ENCODE measurements around the gene TAF5.
"Not testable (repeated sequence)": the region's sequence is repeated elsewhere in the genome, so short reads cannot be mapped to it uniquely, and the experiment has no call there.

Gene TAF5

GRCh38 chr10:103417148-103417469 lies 49.3 kb downstream of the TAF5 start:
- peaks cover 39% of the 10 kb centered on the region for H3K36me3 ChIP-seq (ENCODE audit: control insufficient read depth, insufficient read depth, low read length)

GRCh38 chr10:103417601-103418000 lies 49.8 kb downstream of the TAF5 start:
- H3K4me1 ChIP-seq (ENCODE audit: control insufficient read depth, insufficient read depth, low read length), result no peaks in the 10 kb centered on the region
- H3K9me3 ChIP-seq (ENCODE audit: control insufficient read depth, low read length), result no peaks in the 10 kb centered on the region
- peaks cover 39% of the 10 kb centered on the region for H3K36me3 ChIP-seq (ENCODE audit: control insufficient read depth, insufficient read depth, low read length)
- no peaks in the 10 kb centered on the region for H3K27me3 ChIP-seq (ENCODE audit: control insufficient read depth, insufficient read depth, low read length)
- H3K9ac ChIP-seq (ENCODE audit: low read length), result no peak overlapping the region
- no peak overlapping the region for H3K4me3 ChIP-seq (ENCODE audit: low read length)

More at GRCh38 chr10:103417148-103417469, 49.3 kb downstream of the TAF5 start:
- not testable (repeated sequence) for H3K9me3 ChIP-seq (ENCODE audit: control insufficient read depth, low read length); H3K27me3 ChIP-seq (ENCODE audit: control insufficient read depth, insufficient read depth, low read length); H3K4me3 ChIP-seq (ENCODE audit: low read length); H3K4me1 ChIP-seq (ENCODE audit: control insufficient read depth, insufficient read depth, low read length); H3K9ac ChIP-seq (ENCODE audit: low read length)

- no peak overlapping the region for H3K4me3 ChIP-seq (ENCODE audit: low read length)
- H3K27me3 ChIP-seq (ENCODE audit: control insufficient read depth, insufficient read depth, low read length), result no peaks in the 10 kb centered on the region
- H3K9me3 ChIP-seq (ENCODE audit: control insufficient read depth, low read length), result no peaks in the 10 kb centered on the region
- H3K9ac ChIP-seq (ENCODE audit: low read length), result no peak overlapping the region
- peaks cover 35% of the 10 kb centered on the region for H3K36me3 ChIP-seq (ENCODE audit: control insufficient read depth, insufficient read depth, low read length)
- H3K4me1 ChIP-seq (ENCODE audit: control insufficient read depth, insufficient read depth, low read length), result no peaks in the 10 kb centered on the region
Observed at GRCh38 chr10:103419101-103419500, 51.3 kb downstream of the TAF5 start.

- Histone ChIP-seq H3K9ac (ENCODE audit: low read length) (no peak overlapping the region), H3K9me3 (ENCODE audit: control insufficient read depth, low read length) (no peaks in the 10 kb centered on the region), H3K4me1 (ENCODE audit: control insufficient read depth, insufficient read depth, low read length) (no peaks in the 10 kb centered on the region), H3K27me3 (ENCODE audit: control insufficient read depth, insufficient read depth, low read length) (no peaks in the 10 kb centered on the region), H3K36me3 (ENCODE audit: control insufficient read depth, insufficient read depth, low read length) (peaks cover 14% of the 10 kb centered on the region), H3K4me3 (ENCODE audit: low read length) (no peak overlapping the region)
Observed at GRCh38 chr10:103423748-103424147, 56.0 kb downstream of the TAF5 start.

GRCh38 chr10:103427866-103428265 lies 60.1 kb downstream of the TAF5 start:
- no peak overlapping the region for H3K9ac ChIP-seq (ENCODE audit: low read length)
- H3K4me1 ChIP-seq (ENCODE audit: control insufficient read depth, insufficient read depth, low read length), result peaks cover 5% of the 10 kb centered on the region
- H3K36me3 ChIP-seq (ENCODE audit: control insufficient read depth, insufficient read depth, low read length), result peaks cover 13% of the 10 kb centered on the region
- no peaks in the 10 kb centered on the region for H3K27me3 ChIP-seq (ENCODE audit: control insufficient read depth, insufficient read depth, low read length)
- H3K9me3 ChIP-seq (ENCODE audit: control insufficient read depth, low read length), result no peaks in the 10 kb centered on the region
- no peak overlapping the region for H3K4me3 ChIP-seq (ENCODE audit: low read length)

DNA sequence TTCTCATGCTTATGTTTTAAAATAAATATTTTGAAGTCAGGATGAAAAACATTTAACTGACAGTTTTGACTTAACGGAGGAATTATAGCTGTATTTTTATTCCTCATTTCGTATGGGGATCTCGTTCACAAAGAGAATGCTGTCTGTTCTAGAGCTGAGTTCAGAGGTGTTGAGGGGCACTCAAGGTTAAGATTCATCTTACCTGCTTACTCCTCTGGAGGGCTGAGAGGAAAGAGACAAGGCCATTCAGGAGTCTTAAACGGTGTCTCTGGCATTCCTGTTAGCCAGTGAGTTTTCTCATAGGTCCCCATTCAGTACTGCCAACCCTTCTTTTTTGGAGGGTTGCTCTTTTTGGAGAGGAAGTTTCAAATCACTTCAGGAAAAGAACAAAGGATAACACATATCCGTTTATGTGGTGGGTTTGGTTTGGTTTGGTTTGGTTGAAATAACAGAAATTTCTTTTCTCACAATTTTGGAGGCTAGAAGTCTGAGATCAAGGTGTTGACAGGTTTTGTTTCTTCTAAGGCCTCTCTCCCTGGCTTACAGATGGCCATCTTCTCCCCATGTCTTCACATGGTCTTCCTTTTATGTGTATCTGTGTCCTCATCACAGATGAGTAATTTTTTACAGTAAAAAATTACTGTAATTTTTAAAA lies 61.3 kb downstream of the TAF5 start:
- peaks cover 16% of the 10 kb centered on the region for H3K36me3 ChIP-seq (ENCODE audit: control insufficient read depth, insufficient read depth, low read length)
- no peaks in the 10 kb centered on the region for H3K9me3 ChIP-seq (ENCODE audit: control insufficient read depth, low read length)

GRCh38 chr10:103429647-103430046 lies 61.9 kb downstream of the TAF5 start:
- Histone ChIP-seq H3K4me3 (ENCODE audit: low read length) (no peak overlapping the region), H3K9ac (ENCODE audit: low read length) (no peak overlapping the region), H3K9me3 (ENCODE audit: control insufficient read depth, low read length) (no peaks in the 10 kb centered on the region), H3K4me1 (ENCODE audit: control insufficient read depth, insufficient read depth, low read length) (peaks cover 5% of the 10 kb centered on the region), H3K36me3 (ENCODE audit: control insufficient read depth, insufficient read depth, low read length) (peaks cover 22% of the 10 kb centered on the region), H3K27me3 (ENCODE audit: control insufficient read depth, insufficient read depth, low read length) (no peaks in the 10 kb centered on the region)

More for the DNA sequence above, 61.3 kb downstream of the TAF5 start:
- Histone ChIP-seq H3K27me3 (ENCODE audit: control insufficient read depth, insufficient read depth, low read length) (no peaks in the 10 kb centered on the region), H3K4me3 (ENCODE audit: low read length) (no peak overlapping the region), H3K4me1 (ENCODE audit: control insufficient read depth, insufficient read depth, low read length) (peaks cover 5% of the 10 kb centered on the region), H3K9ac (ENCODE audit: low read length) (no peak overlapping the region)

DNA sequence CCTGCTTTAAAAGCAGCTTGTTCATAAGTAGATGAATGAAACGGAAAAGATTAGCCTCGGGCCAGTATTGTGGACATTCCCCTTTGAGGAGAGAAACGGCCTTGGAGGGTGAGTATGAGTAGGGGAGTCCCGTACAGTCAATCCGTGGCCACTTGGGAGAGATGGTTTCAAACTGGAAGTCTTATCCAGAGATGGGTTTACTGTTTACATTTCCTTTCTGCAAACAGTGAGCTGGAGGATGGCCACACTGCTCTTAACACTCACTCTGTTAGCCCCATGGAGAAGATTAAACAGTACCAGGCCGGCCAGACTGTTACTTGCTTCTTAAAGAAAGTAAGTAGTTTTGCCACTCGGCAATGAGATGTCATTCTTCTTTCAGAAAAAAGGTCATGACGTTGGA lies 64.1 kb downstream of the TAF5 start:
- no peaks in the 10 kb centered on the region for H3K9me3 ChIP-seq (ENCODE audit: control insufficient read depth, low read length)
- no peak overlapping the region for H3K9ac ChIP-seq (ENCODE audit: low read length)
- H3K4me3 ChIP-seq (ENCODE audit: low read length), result no peak overlapping the region
- no peaks in the 10 kb centered on the region for H3K27me3 ChIP-seq (ENCODE audit: control insufficient read depth, insufficient read depth, low read length)
- H3K36me3 ChIP-seq (ENCODE audit: control insufficient read depth, insufficient read depth, low read length), result peaks cover 16% of the 10 kb centered on the region
- H3K4me1 ChIP-seq (ENCODE audit: control insufficient read depth, insufficient read depth, low read length), result peaks cover 5% of the 10 kb centered on the region

- peaks cover 20% of the 10 kb centered on the region for H3K36me3 ChIP-seq (ENCODE audit: control insufficient read depth, insufficient read depth, low read length)
Observed at GRCh38 chr10:103433858-103434257, 66.1 kb downstream of the TAF5 start.

More at GRCh38 chr10:103433858-103434257, 66.1 kb downstream of the TAF5 start:
- no peak overlapping the region for H3K4me3 ChIP-seq (ENCODE audit: low read length)
- H3K9me3 ChIP-seq (ENCODE audit: control insufficient read depth, low read length), result no peaks in the 10 kb centered on the region
- peaks cover 5% of the 10 kb centered on the region for H3K4me1 ChIP-seq (ENCODE audit: control insufficient read depth, insufficient read depth, low read length)
- no peaks in the 10 kb centered on the region for H3K27me3 ChIP-seq (ENCODE audit: control insufficient read depth, insufficient read depth, low read length)
- no peak overlapping the region for H3K9ac ChIP-seq (ENCODE audit: low read length)

All from mucosa of stomach (tissue), 1 donor.